DND-41 (cell line): ENCODE measurements around the gene ECI1.

Experiments
- ATAC-seq: fragments of 200-7000 bp; cut with Tn5 transposase; 3 replicates; pipeline ENCODE4 v1.9.1; 2021; ENCODE audit warnings: low read depth; ENCODE audit not compliant: insufficient read depth
- DNase-seq: peaks from one replicate; pipeline ENCODE4 v3.0.0-alpha.2; 2020
- H2AFZ ChIP-seq: 2 replicates; pipeline ENCODE4 v1.6.0; 2012; ENCODE audit warnings: low read depth, low read length
- H3K27ac ChIP-seq: 2 replicates; pipeline ENCODE4 v1.5.1; 2012; ENCODE audit warnings: low read length, inconsistent platforms
- H3K27me3 ChIP-seq: fragments of 200-600 bp; sonication (generic); 2 replicates; pipeline ENCODE4 v1.6.0; 2012; ENCODE audit warnings: low read length, mild to moderate bottlenecking, inconsistent platforms; ENCODE audit not compliant: insufficient read depth, poor library complexity
- H3K36me3 ChIP-seq: 2 replicates; pipeline ENCODE4 v1.5.1; 2012; ENCODE audit warnings: low read length, inconsistent platforms; ENCODE audit not compliant: insufficient read depth
- H3K4me1 ChIP-seq: 2 replicates; pipeline ENCODE4 v1.5.1; 2012; ENCODE audit warnings: mild to moderate bottlenecking, low read length; ENCODE audit not compliant: insufficient read depth
- H3K4me2 ChIP-seq: 2 replicates; pipeline ENCODE4 v1.6.0; 2012; ENCODE audit warnings: mild to moderate bottlenecking, moderate library complexity, low read length, inconsistent platforms; ENCODE audit not compliant: insufficient read depth
- H3K4me3 ChIP-seq, 2 experiments: fragments of 200-600 bp in 1 of 2; shearing (Covaris generic) in 1 of 2; 2 replicates each; pipeline ENCODE4 v1.5.1; 2012 to 2016; ENCODE audit warnings: inconsistent platforms in 2 of 2, low read length in 2 of 2, mild to moderate bottlenecking in 2 of 2, low read depth in 1 of 2, moderate library complexity in 1 of 2
- H3K79me2 ChIP-seq: 2 replicates; pipeline ENCODE4 v1.6.0; 2012; ENCODE audit warnings: low read length, inconsistent platforms; ENCODE audit not compliant: insufficient read depth
- H3K9ac ChIP-seq: 2 replicates; pipeline ENCODE4 v1.6.0; 2012; ENCODE audit warnings: low read depth, mild to moderate bottlenecking, inconsistent platforms, low read length, moderate library complexity
- H3K9me3 ChIP-seq: 2 replicates; pipeline ENCODE4 v1.5.1; 2012; ENCODE audit warnings: low read length, moderate library complexity, mild to moderate bottlenecking, inconsistent platforms; ENCODE audit not compliant: insufficient read depth, severe bottlenecking
- H4K20me1 ChIP-seq: 2 replicates; pipeline ENCODE4 v1.6.0; 2012; ENCODE audit warnings: low read length; ENCODE audit not compliant: insufficient read depth
- CTCF ChIP-seq: IDR thresholded peaks from 2 replicates; pipeline ENCODE4 v1.5.1; 2012; ENCODE audit warnings: borderline replicate concordance, low read length, moderate library complexity, mild to moderate bottlenecking; ENCODE audit not compliant: poor library complexity, severe bottlenecking; ENCODE audit errors: extremely low read depth
- EZH2 ChIP-seq: IDR thresholded peaks from 3 replicates; pipeline ENCODE4 v1.6.1; 2012; ENCODE audit warnings: borderline replicate concordance, low read depth, mild to moderate bottlenecking, moderate library complexity, low read length, inconsistent platforms; ENCODE audit not compliant: severe bottlenecking

Gene ECI1

DNA sequence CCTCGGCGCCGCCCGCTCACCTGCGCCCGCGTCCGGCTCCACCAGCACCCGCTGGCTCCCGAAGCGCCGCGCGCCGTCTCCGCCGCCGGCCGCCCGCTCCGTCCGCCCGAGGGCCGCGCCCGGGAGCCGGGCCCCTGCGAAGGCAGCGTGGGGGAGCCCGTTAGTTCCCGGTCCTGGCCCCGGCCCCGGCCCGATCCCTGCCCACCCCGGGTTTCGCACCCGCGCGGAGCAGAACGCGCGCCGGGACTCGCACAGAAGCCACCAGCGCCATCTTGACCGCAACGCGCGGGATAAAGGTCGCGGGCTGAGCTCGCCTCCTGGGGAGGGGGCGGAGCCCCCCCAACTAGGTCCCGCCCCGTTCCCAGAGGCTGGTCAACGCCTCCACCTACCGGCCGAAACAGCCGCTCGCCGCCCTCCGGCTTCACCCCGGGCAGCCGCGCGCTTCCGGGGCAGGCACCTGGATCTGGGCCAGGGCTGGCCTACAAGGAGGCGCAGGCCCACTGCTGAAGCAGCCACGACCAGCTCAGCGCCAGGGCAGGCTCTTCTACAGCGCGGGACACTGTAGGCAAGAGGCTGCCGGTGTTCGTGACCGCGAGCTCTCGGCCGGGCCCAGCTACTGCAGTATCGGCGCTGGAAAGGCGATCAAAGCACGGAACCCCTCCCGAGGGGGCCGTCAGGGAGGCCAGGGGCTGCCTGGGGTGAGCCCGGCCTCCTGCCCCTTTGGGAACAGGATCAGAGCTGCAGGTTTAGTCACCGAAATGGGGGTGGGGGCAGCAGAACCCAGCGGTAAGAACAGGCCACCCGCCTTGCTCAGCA, at the start of gene ECI1:
TSS of gene ECI1 (minus strand) at position 292 of the 816 bp plus-strand sequence. CDS start at position 271, 21 bp downstream.
- no peak within 1 kb of the TSS for H3K4me3 ChIP-seq
- peaks cover 73% of the 10 kb centered on the region for H3K36me3 ChIP-seq
- H3K4me1 ChIP-seq: no peaks in the 10 kb centered on the region
- DNase-seq (no peak), ATAC-seq (peak; percentile 33; the same call in 2 of the 3 replicates)
- peaks cover 4% of the 10 kb centered on the region; the same call in 1 of the 2 replicates for H3K79me2 ChIP-seq
- no peak within 1 kb of the TSS for H3K4me2 ChIP-seq
- no peak within 1 kb of the TSS for H2AFZ ChIP-seq
- no peaks in the 10 kb centered on the region for H3K27me3 ChIP-seq
- no peaks in the 10 kb centered on the region for H3K9me3 ChIP-seq
- TF ChIP-seq CTCF: no peak
- TF ChIP-seq EZH2: no peak
- H3K9ac ChIP-seq: no peak within 1 kb of the TSS
- H3K27ac ChIP-seq: no peak within 1 kb of the TSS
- H4K20me1 ChIP-seq: peaks cover 25% of the 10 kb centered on the region

GRCh38 chr16:2299915-2300192, 48.5 kb upstream of the ECI1 start:
- Histone ChIP-seq H2AFZ (no peak overlapping the region), H3K27ac (no peak overlapping the region), H3K79me2 (no peaks in the 10 kb centered on the region), H3K36me3 (no peaks in the 10 kb centered on the region), H3K9ac (no peak overlapping the region), H4K20me1 (no peaks in the 10 kb centered on the region), H3K4me3 (no peak overlapping the region), H3K27me3 (no peaks in the 10 kb centered on the region), H3K9me3 (no peaks in the 10 kb centered on the region), H3K4me2 (no peak overlapping the region), H3K4me1 (peaks cover 9% of the 10 kb centered on the region)
- no peak for ATAC-seq
- TF ChIP-seq EZH2 (no peak), CTCF (no peak)
- no peak for DNase-seq

- no peaks in the 10 kb centered on the region for H3K27me3 ChIP-seq
- H3K9me3 ChIP-seq: no peaks in the 10 kb centered on the region
- H4K20me1 ChIP-seq: no peaks in the 10 kb centered on the region
- no peak overlapping the region for H3K9ac ChIP-seq
- H3K36me3 ChIP-seq: no peaks in the 10 kb centered on the region
- no peaks in the 10 kb centered on the region for H3K79me2 ChIP-seq
- DNase-seq: no peak
- no peak overlapping the region for H3K4me3 ChIP-seq
- no peak for TF ChIP-seq CTCF
- TF ChIP-seq EZH2: no peak
- ATAC-seq: no peak
- no peak overlapping the region for H3K27ac ChIP-seq
- peaks cover 9% of the 10 kb centered on the region for H3K4me1 ChIP-seq
- no peak overlapping the region for H2AFZ ChIP-seq
- no peak overlapping the region for H3K4me2 ChIP-seq
Observed at GRCh38 chr16:2299121-2299914, 47.9 kb upstream of the ECI1 start.
